Measurements from ENCODE around the gene CSNK1A1.
"Not testable (repeated sequence)": the region's sequence is repeated elsewhere in the genome, so short reads cannot be mapped to it uniquely, and the experiment has no call there.

CSNK1A1 gene

DNA sequence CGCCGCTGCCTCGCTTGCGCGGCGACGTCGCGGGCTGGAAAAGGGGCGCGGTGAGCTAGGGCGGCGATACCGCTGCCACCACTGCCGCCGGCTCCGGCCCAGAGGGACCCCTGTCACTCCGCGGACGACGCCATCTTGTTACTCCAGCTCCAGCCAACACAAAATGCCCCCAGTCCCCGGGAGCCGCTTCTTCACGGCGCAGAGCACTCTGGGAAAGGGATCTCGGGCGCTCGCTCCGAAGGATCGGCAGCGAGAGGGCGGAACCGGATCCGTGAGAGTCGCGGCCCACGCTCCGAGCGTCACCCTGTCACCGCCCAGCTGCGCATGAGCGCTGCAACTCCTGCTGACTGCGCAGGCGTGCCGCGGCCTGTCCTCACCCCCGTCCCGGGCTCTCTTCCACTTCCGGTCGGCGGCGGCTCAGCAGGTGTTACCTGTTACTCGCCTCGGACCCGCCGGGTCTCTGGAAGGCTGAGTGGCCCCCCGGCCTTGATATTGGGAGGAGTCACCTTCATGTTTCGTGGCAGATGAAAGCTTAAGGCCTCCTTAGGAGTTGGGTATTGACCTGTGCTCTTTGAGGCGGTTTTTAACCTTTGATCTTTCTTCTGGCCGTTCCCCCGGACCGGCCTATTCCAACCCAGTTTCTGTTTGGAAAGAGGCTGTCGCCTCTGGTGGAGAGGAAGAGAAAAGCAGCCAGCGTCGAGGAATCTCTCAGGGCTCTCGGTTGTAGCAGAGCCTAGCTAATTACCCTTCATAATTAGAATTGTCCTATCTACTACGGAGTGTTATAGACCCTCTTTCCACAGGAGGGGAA lies at the start of gene CSNK1A1:
CSNK1A1 (minus strand) TSS at position 213 of the 811 bp plus-strand sequence. CDS start 475 bp downstream, outside the sequence.
- peak; percentile 92 to 98 for DNase-seq

DNA sequence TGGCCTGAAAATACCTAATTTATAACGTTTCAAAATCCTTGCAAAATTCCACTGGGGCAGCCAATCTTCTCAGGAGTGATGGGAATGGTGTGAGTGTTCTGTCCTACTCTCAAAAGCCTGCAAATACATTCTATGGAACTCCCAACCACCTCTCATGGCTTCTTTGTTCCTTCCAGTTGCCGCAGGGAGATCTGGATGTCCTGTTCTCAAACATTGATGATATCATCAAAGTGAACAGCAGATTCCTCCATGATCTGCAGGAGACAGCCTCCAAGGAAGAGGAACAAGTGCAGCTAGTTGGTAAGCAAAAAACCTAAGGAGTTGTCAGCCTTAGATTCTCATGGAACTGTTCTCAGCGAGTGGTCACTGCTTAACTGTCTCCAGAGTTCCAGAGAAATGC lies 49.7 kb upstream of the CSNK1A1 start:
- no peak for DNase-seq

DNA sequence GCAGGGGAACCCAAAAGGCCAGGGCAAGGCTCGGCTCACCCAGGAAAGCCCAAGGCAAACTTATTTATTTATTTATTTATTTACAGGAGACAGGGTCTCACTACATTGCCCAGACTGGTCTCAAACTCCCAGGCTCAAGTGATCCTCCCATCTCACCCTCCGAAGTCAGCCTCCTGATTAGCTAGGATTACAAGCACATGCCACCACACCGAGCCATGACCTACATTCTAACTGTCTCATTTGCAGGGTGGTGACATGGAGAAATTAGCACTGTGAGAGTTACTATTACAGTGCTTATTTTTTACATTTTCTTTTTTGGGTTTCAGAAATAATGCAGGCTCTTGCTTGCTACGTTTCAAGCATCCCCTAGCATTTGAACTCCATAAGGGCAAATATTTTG lies 48.1 kb upstream of the CSNK1A1 start:
- DNase-seq: no peak

DNA sequence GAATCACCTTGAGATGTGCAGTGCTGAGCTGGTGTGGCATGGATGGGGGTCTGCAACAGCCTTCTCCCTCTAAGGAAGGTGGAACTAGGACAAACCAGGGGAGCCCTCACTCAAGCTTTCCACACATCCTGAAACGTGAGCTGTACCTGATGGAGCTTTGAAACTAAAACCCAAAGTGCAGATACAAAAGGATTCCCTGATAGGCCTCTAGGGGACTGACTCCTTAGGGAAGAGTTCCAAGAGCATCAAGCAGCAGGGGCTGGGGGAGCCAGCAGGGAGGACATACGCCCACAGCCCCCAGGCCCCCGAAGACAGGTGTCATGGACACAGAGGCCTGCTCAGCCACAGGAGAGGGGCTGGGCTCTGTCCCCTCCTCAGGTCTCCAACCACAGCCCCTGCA lies 47.7 kb upstream of the CSNK1A1 start:
- DNase-seq: no peak

GRCh38 chr5:149598234-149598633 lies 47.0 kb upstream of the CSNK1A1 start:
- not testable (repeated sequence) for DNase-seq

GRCh38 chr5:149597618-149598017 lies 46.4 kb upstream of the CSNK1A1 start:
- no peak for DNase-seq

- no peak for DNase-seq
Measured at GRCh38 chr5:149596712-149597111, 45.5 kb upstream of the CSNK1A1 start.

GRCh38 chr5:149595105-149595504 lies 43.9 kb upstream of the CSNK1A1 start:
- DNase-seq: not testable (repeated sequence)

- DNase-seq: no peak
Measured at GRCh38 chr5:149594206-149594895, 43.1 kb upstream of the CSNK1A1 start.

DNA sequence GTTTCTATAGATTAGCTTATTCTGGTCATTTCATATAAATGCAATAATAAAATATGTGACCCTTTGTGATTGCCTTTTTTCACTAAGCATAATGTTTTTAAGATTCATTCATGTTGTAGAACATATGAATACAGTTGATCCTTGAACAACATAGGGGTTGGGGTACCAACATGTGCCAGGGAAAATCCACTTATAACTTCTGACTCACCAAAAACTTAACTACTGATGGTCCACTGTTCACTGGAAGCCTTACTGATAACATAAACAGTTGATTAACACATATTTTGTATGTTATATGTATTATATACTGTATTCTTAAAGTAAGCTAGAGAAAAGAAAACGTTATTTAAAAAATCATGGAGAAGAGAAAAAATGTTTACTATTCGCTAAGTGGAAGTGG lies 42.1 kb upstream of the CSNK1A1 start:
- no peak for DNase-seq

- DNase-seq: no peak
Measured at GRCh38 chr5:149588936-149589335, 37.7 kb upstream of the CSNK1A1 start.

DNA sequence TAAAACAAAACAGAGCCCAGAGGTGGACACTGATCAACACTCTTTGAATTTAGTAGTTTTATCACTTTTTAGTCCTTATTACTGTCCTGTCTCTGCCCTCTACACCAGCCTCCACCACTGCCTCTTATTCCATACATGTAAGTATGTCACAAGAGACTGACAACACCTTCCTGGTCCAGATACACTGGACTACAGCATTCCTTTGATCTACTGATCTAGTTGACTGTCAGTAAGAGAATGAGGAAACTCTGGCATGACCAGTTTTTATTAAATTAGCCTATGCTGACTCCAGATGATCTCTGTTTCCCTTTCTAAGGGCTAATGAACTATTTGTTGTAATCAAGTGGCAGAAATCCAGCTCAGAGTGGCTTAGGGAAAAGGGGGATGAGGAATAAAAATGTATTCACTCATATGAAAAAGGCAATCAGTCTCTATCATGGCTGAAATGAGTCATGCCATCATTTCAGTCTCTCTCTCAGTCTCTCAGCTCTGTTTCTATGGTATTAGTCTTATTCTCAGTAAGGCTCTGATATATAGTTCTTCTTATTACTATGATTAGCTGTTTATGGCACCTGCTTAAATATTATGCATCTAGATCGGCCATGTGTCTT lies 35.6 kb upstream of the CSNK1A1 start:
- DNase-seq: no peak

GRCh38 chr5:149585910-149586309 lies 34.7 kb upstream of the CSNK1A1 start:
- DNase-seq: no peak

GRCh38 chr5:149584121-149584520 lies 32.9 kb upstream of the CSNK1A1 start:
- peak in 1 of 2 experiments; percentile 52 for DNase-seq

- DNase-seq: no peak
Measured at GRCh38 chr5:149583394-149583793, 32.2 kb upstream of the CSNK1A1 start.

DNA sequence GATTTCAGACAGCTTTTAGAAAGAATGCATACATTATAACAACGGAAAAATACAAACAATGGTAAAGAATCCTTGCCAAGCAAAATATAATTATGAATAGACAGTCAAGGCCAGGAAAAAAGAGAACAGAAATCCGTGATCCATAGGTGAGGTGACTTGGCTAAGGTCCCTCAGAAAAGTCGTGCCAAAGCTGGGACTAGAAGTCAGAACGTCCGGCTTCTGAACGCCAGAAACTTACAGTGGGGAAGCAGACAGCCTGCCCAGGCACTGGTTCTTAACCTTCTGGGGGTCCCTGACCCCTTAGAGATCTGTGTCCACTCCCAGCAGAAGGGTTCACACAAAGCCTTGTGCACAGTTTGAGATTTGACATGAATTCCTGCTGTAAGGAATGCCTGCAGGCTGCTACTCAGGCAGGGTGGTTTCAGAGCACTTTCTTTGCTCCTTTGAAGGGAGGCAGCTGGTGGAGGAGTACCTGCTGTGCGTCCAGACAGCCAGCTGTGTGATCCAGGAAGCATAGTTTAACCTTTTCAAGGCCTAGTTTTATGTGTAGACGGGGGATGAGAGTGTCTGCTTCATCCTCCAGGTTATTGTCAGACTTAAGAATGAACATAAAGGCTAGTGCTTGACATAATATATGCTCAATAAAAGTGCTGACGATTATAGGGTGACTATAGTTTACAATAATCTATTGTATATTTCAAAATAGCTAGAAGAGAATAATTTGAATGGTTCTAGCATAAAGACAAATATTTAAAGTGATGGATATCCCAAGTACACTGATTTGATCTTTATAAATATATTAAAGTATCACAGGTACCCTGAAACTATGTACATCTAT lies 30.9 kb upstream of the CSNK1A1 start:
- DNase-seq: peak; percentile 31 to 67

- peak; percentile 34 to 55 for DNase-seq
Measured at GRCh38 chr5:149581192-149581861, 30.1 kb upstream of the CSNK1A1 start, which contains the start of gene ARHGEF37. Gene ARHGEF37, plus strand, starts transcription at chr5:149581498. Its CDS starts 16,272 bp downstream, at chr5:149597770.

DNA sequence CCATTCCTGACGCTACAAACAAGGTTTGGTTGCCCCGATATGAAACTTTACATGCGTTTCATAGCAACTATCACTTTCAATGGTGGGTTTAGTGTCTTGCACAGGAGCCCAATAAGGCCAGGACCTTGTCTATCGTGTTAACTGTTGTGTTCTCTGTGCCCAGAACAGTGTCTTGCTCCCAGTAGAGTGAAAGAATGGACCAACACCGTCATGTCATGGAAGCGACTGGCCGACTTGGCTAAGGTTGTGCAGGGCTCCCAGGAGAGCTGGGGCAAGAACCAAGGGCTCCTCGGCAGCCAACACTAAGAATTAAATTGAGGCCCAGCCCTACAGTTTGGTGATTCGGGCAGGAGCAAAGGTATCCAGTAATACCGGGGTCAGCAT lies 29.6 kb upstream of the CSNK1A1 start:
- no peak for DNase-seq

DNA sequence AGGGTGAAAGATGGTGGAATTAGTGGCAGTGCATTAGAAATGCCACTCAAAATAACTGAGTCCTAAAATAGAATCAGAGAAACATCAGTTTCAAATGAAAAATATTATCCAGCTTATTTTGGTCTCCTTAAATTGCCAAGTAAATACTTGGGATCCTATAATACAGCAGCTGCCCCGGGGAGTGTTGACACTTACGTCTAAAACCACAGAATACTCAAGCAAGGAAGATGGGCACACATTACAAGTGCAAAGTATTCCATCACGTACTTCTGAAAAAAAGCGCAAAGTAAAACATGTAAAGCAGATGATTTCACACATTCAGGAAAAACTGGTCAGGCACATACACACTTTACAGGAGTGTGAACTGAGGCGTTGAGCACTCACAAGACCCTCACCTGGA lies 27.7 kb upstream of the CSNK1A1 start:
- DNase-seq: no peak

GRCh38 chr5:149576021-149576420 lies 24.8 kb upstream of the CSNK1A1 start:
- no peak for DNase-seq

GRCh38 chr5:149575131-149575530 lies 23.9 kb upstream of the CSNK1A1 start:
- DNase-seq: no peak

GRCh38 chr5:149572576-149573231 lies 21.5 kb upstream of the CSNK1A1 start:
- no peak for DNase-seq

All from NCI-H524 (cell line).